GM12865 (cell line): ENCODE results near the gene METAP1.
"Not testable (repeated sequence)": the region's sequence is repeated elsewhere in the genome, so short reads cannot be mapped to it uniquely, and the experiment has no call there.

Source experiments
- DNase-seq: peaks from one replicate; pipeline ENCODE4 v3.0.0; 2010; ENCODE audit warnings: low read depth
- H3K4me3 ChIP-seq: 2 replicates; pipeline ENCODE4 v1.5.1; 2011; ENCODE audit warnings: mild to moderate bottlenecking, low read depth, low read length, control low read depth
- TF ChIP-seq, protein P1 (sequence below): IDR thresholded peaks from 2 replicates; pipeline ENCODE4 v1.5.1; 2011; ENCODE audit warnings: low read length, control low read depth, low read depth, inconsistent platforms; ENCODE audit not compliant: insufficient read depth; ENCODE audit errors: missing control alignments

Gene METAP1

DNA sequence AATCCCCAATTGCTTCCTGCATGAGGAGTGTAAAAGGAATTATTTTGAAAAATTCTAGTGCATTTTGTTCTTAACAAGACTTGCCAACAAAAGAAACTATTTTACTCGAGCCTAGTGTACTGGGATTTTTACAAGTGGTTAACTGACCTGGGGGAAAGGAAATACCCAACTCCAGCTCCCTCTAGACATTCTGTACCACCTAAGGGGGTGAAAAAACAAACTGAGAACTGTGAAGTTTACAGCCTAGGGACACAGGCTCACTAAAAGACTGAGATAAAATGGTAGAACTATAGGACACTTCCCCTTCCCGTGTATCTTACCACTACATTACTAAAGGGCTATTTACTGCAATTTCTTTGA is 95.7 kb downstream of the METAP1 start:
- DNase-seq = peak; percentile 11
- no peak overlapping the region for H3K4me3 ChIP-seq
- TF ChIP-seq, protein P1, sequence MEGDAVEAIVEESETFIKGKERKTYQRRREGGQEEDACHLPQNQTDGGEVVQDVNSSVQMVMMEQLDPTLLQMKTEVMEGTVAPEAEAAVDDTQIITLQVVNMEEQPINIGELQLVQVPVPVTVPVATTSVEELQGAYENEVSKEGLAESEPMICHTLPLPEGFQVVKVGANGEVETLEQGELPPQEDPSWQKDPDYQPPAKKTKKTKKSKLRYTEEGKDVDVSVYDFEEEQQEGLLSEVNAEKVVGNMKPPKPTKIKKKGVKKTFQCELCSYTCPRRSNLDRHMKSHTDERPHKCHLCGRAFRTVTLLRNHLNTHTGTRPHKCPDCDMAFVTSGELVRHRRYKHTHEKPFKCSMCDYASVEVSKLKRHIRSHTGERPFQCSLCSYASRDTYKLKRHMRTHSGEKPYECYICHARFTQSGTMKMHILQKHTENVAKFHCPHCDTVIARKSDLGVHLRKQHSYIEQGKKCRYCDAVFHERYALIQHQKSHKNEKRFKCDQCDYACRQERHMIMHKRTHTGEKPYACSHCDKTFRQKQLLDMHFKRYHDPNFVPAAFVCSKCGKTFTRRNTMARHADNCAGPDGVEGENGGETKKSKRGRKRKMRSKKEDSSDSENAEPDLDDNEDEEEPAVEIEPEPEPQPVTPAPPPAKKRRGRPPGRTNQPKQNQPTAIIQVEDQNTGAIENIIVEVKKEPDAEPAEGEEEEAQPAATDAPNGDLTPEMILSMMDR = no peak

DNA sequence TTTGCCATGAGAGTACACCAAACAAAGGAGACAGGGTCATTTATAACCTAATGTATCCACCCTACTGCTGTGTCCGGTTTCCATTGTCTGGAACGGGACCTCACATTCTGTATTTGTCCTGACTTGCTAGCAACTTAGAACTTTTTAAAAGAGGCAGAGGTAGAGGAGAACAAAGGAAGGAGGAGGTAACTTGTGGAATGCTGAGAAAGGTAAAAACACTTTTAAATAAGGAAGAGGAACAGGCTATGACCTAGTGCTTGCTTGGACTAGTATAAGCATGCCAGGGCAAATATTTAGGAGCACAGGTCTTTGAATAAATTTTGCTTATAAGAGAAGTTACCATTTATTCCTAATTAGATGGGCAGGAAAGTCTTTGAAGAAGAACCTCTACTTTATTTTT is 96.3 kb downstream of the METAP1 start:
- DNase-seq = not testable (repeated sequence)

DNA sequence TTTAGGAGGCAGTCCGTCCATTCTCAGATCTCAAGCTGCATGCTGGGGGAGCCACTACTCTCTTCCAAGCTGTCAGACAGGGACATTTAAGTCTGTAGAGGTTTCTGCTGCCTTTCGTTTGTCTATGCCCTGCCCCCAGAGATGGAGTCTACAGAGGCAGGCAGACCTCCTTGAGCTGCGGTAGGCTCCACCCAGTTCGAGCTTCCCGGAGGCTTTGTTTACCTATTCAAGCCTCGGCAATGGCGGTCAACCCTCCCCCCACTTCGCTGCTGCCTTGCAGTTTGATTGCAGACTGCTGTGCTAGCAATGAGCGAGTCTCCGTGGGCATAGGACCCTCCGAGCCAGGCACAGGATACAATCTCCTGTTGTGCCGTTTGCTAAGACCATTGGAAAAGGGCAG is 103.8 kb downstream of the METAP1 start:
- no peak overlapping the region for H3K4me3 ChIP-seq
- DNase-seq = no peak
- TF ChIP-seq, protein P1 = no peak

More for the DNA sequence above, 96.3 kb downstream of the METAP1 start:
- H3K4me3 ChIP-seq = not testable (repeated sequence)

DNA sequence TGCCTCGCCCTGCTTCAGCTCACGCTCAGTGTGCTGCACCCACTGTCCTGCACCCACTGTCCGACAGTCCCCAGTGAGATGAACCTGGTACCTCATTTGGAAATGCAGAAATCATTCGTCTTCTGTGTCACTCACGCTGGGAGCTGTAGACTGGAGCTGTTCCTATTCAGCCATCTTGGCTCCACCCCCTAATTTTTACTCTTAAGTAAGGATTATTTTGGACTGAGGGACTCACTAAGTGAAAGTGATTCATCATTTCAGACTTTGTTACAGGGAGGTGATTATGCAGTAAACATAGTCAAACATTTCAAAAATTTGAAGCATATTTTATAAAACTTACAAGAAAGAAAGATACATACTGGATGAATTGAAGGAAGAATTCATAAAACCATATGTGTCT is 104.3 kb downstream of the METAP1 start:
- DNase-seq, H3K4me3 ChIP-seq: not testable (repeated sequence)

DNA sequence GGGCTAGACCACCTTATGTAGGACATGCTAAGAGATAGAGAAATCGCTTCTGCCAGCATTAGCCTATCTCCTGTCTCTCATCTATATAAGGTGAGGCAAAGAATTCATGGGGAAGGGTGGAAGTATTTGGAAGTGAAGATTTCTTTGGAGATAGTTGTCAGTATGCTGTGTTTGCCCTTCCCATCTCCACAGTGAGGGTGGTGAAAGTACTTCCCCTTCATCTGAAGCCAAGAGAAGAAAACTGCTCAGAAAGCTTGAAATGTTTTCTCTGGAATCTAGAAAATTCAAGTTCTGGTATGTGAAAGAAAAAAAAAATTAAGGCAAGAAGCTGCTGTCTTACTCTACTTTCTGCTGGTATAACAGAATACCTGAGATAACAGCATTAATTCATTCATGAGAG is 105.4 kb downstream of the METAP1 start:
- no peak for DNase-seq
- H3K4me3 ChIP-seq = no peak overlapping the region
- TF ChIP-seq, protein P1 = no peak

DNA sequence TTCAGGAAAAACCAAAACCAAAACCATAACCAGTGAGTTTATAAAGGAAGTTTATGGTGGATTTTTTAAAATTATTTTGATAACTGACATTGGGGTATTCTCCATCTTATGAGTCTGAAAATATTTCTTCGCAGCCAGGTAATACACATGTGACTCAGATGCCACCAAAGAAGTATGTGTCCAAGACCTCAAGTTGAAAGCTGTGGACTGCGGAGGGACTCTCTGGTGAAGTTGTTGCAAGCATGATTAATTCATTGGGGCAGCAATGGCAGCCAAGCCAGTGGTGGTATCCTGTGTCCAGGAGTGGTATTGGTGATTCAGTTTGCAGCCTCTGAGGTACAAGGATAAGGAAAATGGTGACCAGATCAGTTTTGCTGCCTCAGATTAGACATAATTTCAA is 107.1 kb downstream of the METAP1 start:
- TF ChIP-seq, protein P1 = no peak
- no peak overlapping the region for H3K4me3 ChIP-seq
- DNase-seq = no peak

DNA sequence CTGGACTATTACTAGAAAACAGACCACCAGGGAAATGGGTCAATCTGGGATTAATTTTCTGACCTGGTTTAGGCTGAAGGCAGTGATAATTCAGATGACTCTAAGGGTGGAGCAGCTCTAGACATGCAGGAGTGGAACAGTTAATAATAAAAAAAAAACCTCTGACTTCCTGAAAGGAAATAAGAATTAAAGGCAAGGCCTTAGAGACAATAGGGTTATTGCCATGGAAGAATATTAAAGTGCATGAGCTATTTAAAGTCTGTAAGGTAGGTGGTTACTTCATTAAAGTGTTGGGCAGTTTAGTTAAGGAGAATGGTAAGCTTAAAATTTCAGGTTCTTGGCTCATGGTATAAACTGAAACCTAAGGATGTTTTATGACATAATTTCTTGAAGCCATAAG is 107.6 kb downstream of the METAP1 start:
- TF ChIP-seq, protein P1 = no peak
- no peak for DNase-seq
- no peak overlapping the region for H3K4me3 ChIP-seq

DNA sequence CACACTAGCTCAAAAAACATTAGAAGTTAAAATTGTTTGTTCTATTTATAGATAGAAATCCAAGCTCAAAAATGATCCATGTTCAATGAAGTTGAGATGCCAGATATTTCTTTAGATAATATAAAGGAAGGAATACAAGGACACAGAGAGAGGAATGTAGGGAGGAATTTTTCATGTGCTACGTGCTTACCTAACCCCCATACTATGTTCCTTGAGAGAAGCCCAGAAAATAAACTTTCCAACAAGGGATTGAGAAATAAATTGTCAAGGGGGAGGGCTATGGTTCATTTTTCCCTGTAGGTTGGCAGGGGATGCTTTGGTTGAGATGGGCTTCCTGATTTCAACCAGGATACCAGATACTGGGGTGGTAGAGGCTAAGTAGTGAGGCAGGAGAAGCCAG is 108.6 kb downstream of the METAP1 start:
- no peak for DNase-seq
- no peak overlapping the region for H3K4me3 ChIP-seq
- TF ChIP-seq, protein P1 = no peak

DNA sequence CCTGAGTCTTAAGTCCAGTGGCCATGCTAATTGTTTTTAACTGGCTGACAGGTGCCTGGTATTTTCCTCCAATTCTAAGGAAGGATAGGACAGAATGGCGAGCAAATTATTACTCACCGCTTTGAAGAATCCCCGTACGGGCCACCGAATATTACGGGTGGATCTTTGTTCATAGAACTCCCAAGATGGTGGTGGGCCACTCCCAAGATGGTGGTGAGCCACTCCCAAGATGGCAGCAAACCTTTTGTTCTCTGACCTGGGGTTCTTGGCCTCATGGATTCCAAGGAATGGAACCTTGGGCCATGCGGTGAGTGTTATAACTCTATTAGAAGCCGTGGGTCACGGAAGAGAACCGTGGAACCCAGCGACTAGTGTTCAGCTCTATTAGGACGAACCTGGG is 113.8 kb downstream of the METAP1 start:
- DNase-seq, H3K4me3 ChIP-seq: not testable (repeated sequence)
